Right lobe of liver (tissue), 6 donors: Measurements from ENCODE around the gene GALNT7. TPM values are rescaled to one million over a fixed set of nuclear protein-coding genes. Genes with fewer than 3 reads are reported as not detected.

Experiments
- ATAC-seq, 4 donors: fragments of 200-7000 bp; cut with Tn5 transposase; one replicate each; pipeline ENCODE4 v1.9.1; 2020; ENCODE audit warnings: mild to moderate bottlenecking in 4 of 4, moderate library complexity in 4 of 4
- DNase-seq, 3 donors: peaks; one replicate each; pipeline ENCODE4 v3.0.0-alpha.2; 2020
- H3K27ac ChIP-seq, 3 donors: fragments of 200-600 bp; one replicate each; pipeline ENCODE4 v1.8.0; 2022
- H3K27me3 ChIP-seq, 2 donors: fragments of 200-600 bp; one replicate each; pipeline ENCODE4 v1.8.0; 2022
- H3K36me3 ChIP-seq, 4 donors: fragments of 200-600 bp; sonication (generic) in 1 of 4; one replicate each; pipeline versions ENCODE4 v1.5.1 to v1.8.0; 2017 to 2022; ENCODE audit warnings: control low read depth in 1 of 4
- H3K4me1 ChIP-seq, 4 donors: fragments of 200-600 bp; sonication (generic) in 1 of 4; one replicate each; pipeline versions ENCODE4 v1.5.1 to v1.8.0; 2017 to 2022; ENCODE audit warnings: control low read depth in 1 of 4
- H3K4me3 ChIP-seq, 3 donors: fragments of 200-600 bp; one replicate each; pipeline ENCODE4 v1.8.0; 2022
- H3K9me3 ChIP-seq, 4 donors: fragments of 200-600 bp; sonication (generic) in 1 of 4; one replicate each; pipeline versions ENCODE4 v1.5.1 to v1.8.0; 2017 to 2022; ENCODE audit warnings: control low read depth in 1 of 4
- POLR2A ChIP-seq: fragments of 450-650 bp; IDR thresholded peaks from one replicate; pipeline ENCODE4 v1.6.1; 2017; ENCODE audit warnings: antibody characterized with exemption, mild to moderate bottlenecking
- WGBS: methylation state at CpG from one replicate; pipeline ENCODE4 v1.1.6; 2018; ENCODE audit warnings: low coverage, low lambda C conversion rate; ENCODE audit not compliant: insufficient coverage; ENCODE audit errors: missing lambda C conversion rate; 5-methylcytosine and 5-hydroxymethylcytosine counted together
- intact Hi-C, 2 donors: fragments of 100-400 bp; cut with DNase I; formaldehyde crosslinking; loops; one replicate each; pipeline versions ENCODE4 v1.11.2 to v1.14.1; 2022
- total RNA-seq, 6 experiments: library from RNA; depleted of rRNA in 2 of 6; stranded (reverse); fragments of >200 nt in 2 of 6; fragmentation: NEBNext Ultra II Directional in 3 of 6; extraction: Animal tissue kit (Norgen Biotek cat#: 25700) in 3 of 6; gene quantifications; one replicate each; pipeline versions ENCODE4 v1.1.0 to v1.2.4, GENCODE V29; 2016 to 2023
- TF ChIP-seq, protein P1 (sequence below), 4 donors: fragments of 200-600 bp in 3 of 4; fragments of 450-650 bp in 1 of 4; IDR thresholded peaks; one replicate each; pipeline versions ENCODE4 v1.5.1 to v1.8.0; 2016 to 2022; ENCODE audit warnings: antibody characterized with exemption in 4 of 4, mild to moderate bottlenecking in 2 of 4
- donor health status: DM: no; HTN: yes; CAD: no.
- donor health status: DM: no; HTN: no; CAD: no.
- donor health status: DM: no; HTN: no; CAD: no.
- donor health status: DM: no; HTN: yes; CAD: no.
- donor health status: DM: no; HTN: yes; CAD: no.

Gene GALNT7
- total RNA-seq, 6 experiments from 2014 or later: 0.62 to 2.2 (median 1.4) TPM

DNA sequence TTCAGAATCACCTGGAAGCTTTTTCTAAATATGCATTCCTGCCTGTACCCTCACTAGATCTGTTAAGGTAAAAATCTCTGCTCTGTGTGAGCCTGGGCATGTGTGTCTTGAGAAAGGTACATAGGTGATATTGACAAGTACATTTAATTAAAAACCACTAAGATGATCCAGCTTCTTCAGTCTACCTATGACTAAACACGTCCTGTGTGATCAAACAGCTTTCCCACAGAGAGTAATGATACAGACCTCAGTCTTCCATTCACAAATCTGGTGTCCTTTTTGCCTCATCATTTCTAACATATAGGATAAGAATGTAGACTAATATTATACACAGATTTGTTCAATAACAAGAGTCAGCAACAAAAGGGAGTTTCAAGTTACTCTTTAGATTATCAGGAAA is 42.6 kb downstream of the GALNT7 start:
- no peak overlapping the region for H3K4me3 ChIP-seq
- H3K4me1 ChIP-seq: no peaks in the 10 kb centered on the region
- 47% methylated on average over 1 of the region's 1 CpG for WGBS
- intact Hi-C loops: no loop called here
- H3K27me3 ChIP-seq: no peaks in the 10 kb centered on the region
- H3K9me3 ChIP-seq: no peaks in the 10 kb centered on the region
- H3K27ac ChIP-seq: no peak overlapping the region
- ATAC-seq (no peak), DNase-seq (no peak)
- no peak for TF ChIP-seq POLR2A
- TF ChIP-seq, protein P1, sequence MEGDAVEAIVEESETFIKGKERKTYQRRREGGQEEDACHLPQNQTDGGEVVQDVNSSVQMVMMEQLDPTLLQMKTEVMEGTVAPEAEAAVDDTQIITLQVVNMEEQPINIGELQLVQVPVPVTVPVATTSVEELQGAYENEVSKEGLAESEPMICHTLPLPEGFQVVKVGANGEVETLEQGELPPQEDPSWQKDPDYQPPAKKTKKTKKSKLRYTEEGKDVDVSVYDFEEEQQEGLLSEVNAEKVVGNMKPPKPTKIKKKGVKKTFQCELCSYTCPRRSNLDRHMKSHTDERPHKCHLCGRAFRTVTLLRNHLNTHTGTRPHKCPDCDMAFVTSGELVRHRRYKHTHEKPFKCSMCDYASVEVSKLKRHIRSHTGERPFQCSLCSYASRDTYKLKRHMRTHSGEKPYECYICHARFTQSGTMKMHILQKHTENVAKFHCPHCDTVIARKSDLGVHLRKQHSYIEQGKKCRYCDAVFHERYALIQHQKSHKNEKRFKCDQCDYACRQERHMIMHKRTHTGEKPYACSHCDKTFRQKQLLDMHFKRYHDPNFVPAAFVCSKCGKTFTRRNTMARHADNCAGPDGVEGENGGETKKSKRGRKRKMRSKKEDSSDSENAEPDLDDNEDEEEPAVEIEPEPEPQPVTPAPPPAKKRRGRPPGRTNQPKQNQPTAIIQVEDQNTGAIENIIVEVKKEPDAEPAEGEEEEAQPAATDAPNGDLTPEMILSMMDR (IDR thresholded peaks at IDR 0.05): no peak
- H3K36me3 ChIP-seq: no peaks in the 10 kb centered on the region

DNA sequence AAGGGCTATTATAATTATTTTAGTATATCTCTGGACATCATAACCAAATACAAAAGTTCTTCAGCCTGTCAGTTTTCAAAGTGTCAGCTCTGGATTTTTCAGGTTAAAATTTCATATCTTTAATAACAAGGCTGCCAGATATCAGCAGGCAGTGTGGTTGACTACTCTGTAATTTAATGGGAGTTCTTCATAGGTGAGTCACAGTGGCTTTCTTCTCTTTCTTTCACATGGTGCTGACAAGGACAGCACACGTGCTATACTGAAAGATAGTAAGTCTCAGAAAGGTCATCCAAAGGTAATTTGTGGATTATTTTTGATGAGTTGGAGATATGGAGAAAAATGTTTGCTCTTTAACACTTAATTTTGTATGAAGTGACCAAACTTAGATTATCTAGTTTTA is 43.2 kb downstream of the GALNT7 start:
- no peak overlapping the region for H3K4me3 ChIP-seq
- DNase-seq (no peak), ATAC-seq (no peak)
- H3K4me1 ChIP-seq: no peaks in the 10 kb centered on the region
- no peak overlapping the region for H3K27ac ChIP-seq
- no peak for TF ChIP-seq POLR2A
- TF ChIP-seq, protein P1 (IDR thresholded peaks at IDR 0.05): no peak
- H3K27me3 ChIP-seq: no peaks in the 10 kb centered on the region
- no peaks in the 10 kb centered on the region for H3K9me3 ChIP-seq
- no peaks in the 10 kb centered on the region for H3K36me3 ChIP-seq
- intact Hi-C loops: no loop called here
- WGBS: 25% methylated on average over 1 of the region's 1 CpG

DNA sequence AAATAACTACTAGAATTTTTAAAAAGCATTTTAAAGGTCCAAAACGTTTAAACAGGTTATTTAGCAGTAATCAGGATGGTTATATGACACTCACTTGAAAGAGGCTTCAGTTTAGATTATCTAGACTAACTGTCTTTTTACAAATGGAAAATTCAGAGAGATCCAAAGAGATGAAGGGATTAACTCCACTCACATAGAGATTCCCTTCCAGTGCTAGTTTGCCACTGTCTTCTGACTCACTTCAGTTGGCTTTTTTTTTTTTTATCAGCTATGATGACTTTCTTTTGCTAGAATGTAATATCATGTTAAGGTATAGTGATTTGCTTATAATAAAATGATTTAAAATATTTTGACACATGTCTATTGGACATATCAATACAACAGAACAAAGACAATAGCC is 43.8 kb downstream of the GALNT7 start:
- Histone ChIP-seq H3K4me3 (no peak overlapping the region), H3K9me3 (no peaks in the 10 kb centered on the region), H3K27me3 (no peaks in the 10 kb centered on the region), H3K36me3 (no peaks in the 10 kb centered on the region), H3K4me1 (no peaks in the 10 kb centered on the region), H3K27ac (no peak overlapping the region)
- TF ChIP-seq, protein P1 (IDR thresholded peaks at IDR 0.05): no peak
- TF ChIP-seq POLR2A: no peak
- ATAC-seq (no peak), DNase-seq (no peak)
- intact Hi-C loops: no loop called here
- 22% methylated on average over 1 of the region's 1 CpG for WGBS

DNA sequence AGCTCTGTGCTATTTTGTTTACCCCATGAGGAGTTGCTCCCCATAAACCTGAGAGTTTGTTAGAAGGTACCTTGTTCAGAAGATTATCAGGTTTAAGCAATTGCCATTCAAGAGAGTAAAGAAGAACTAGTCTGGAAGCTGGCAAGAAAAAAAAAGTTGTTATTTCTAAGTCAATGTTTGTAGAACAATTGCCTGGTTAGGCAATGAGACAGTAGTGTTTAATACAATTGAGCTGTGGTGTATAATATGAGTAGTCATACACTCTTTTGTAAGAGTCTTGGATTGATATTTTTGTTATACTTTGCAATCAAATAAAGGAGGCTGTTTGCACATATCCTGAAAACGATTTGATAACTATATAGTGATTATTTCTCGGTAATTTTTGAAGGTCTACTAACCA is 44.7 kb downstream of the GALNT7 start:
- intact Hi-C loops: no loop called here
- no peaks in the 10 kb centered on the region for H3K9me3 ChIP-seq
- WGBS: 43% methylated on average over 2 of the region's 2 CpGs

More for the DNA sequence above, 44.7 kb downstream of the GALNT7 start:
- H3K36me3 ChIP-seq: no peaks in the 10 kb centered on the region
- TF ChIP-seq, protein P1 (IDR thresholded peaks at IDR 0.05): no peak
- no peak for TF ChIP-seq POLR2A
- no peak overlapping the region for H3K4me3 ChIP-seq
- ATAC-seq: no peak
- no peaks in the 10 kb centered on the region for H3K27me3 ChIP-seq
- no peak for DNase-seq
- H3K4me1 ChIP-seq: no peaks in the 10 kb centered on the region
- H3K27ac ChIP-seq: no peak overlapping the region
